Nephron (organoid): Measurements from ENCODE around the gene SNED1.

Experiments
- H3K27ac Mint-ChIP-seq, 3 experiments: 2 replicates each; pipeline ENCODE4 v1.8.0; 2020; ENCODE audit warnings: mixed read lengths in 3 of 3, mild to moderate bottlenecking in 2 of 3, moderate library complexity in 1 of 3
- H3K27me3 Mint-ChIP-seq: 2 replicates; pipeline ENCODE4 v1.8.0; 2021; ENCODE audit warnings: low read depth, mild to moderate bottlenecking, moderate library complexity, mixed read lengths
- H3K36me3 Mint-ChIP-seq: 2 replicates; pipeline ENCODE4 v1.8.0; 2020; ENCODE audit warnings: low read depth, mixed read lengths
- H3K4me1 Mint-ChIP-seq: 2 replicates; pipeline ENCODE4 v1.8.0; 2020; ENCODE audit warnings: mixed read lengths
- H3K4me3 Mint-ChIP-seq, 3 experiments: 2 replicates each; pipeline ENCODE4 v1.8.0; 2020; ENCODE audit warnings: mild to moderate bottlenecking in 3 of 3, mixed read lengths in 3 of 3, moderate library complexity in 2 of 3
- H3K9me3 Mint-ChIP-seq: 2 replicates; pipeline ENCODE4 v1.8.0; 2020; ENCODE audit warnings: mixed read lengths
- TF ChIP-seq, protein P1 (sequence below), 3 experiments: fragments of 200-600 bp; sonication (generic); IDR thresholded peaks; one replicate each; pipeline ENCODE4 v1.5.0; 2021; ENCODE audit warnings: antibody characterized with exemption in 3 of 3; ENCODE audit not compliant: unreplicated experiment in 3 of 3

The SNED1 gene

DNA sequence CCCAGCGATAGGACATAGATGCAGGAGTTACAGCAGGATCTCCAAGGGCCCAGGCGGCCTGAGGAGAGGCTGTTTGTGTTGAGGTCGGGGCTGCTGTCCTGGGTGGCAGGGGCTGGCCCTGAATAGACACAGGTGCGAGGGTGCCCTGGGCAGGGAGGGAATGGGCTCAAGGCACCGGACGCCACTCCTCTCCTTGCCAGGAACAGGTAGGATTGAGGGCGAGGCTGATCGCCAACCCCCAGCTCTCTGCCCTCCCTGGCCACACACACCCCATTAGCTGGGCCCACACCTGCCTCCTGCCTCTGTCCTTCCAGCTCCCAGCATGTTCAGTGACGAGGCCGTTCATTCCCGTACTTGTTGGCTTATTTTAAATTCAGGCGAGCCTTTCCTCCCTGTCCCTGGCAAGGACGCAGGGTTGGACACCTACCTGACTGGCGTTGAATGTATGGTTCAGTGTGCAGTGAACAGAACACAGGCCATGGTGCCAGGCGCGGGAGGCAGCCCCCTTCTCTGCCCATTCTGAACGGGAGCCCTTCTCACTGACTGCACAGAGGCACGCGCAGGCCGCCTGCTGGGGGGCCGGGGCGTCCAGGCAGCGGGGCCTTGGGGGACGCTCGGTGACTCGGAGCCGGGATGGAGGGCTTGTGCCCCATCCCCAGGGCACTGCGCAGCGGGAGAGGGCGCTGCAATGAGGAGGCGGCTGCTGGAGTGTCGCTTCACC, 41.3 kb upstream of the SNED1 start:
- TF ChIP-seq, protein P1, sequence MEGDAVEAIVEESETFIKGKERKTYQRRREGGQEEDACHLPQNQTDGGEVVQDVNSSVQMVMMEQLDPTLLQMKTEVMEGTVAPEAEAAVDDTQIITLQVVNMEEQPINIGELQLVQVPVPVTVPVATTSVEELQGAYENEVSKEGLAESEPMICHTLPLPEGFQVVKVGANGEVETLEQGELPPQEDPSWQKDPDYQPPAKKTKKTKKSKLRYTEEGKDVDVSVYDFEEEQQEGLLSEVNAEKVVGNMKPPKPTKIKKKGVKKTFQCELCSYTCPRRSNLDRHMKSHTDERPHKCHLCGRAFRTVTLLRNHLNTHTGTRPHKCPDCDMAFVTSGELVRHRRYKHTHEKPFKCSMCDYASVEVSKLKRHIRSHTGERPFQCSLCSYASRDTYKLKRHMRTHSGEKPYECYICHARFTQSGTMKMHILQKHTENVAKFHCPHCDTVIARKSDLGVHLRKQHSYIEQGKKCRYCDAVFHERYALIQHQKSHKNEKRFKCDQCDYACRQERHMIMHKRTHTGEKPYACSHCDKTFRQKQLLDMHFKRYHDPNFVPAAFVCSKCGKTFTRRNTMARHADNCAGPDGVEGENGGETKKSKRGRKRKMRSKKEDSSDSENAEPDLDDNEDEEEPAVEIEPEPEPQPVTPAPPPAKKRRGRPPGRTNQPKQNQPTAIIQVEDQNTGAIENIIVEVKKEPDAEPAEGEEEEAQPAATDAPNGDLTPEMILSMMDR (IDR thresholded peaks at IDR 0.05; ENCODE audit: unreplicated experiment in 3 of 3): no peak
- Mint-ChIP-seq H3K27ac (peak overlapping the region; percentile 52 to 91 (median 86)), H3K4me1 (peaks cover 35% of the 10 kb centered on the region), H3K9me3 (no peaks in the 10 kb centered on the region), H3K4me3 (no peak overlapping the region), H3K27me3 (peaks cover 24% of the 10 kb centered on the region), H3K36me3 (no peaks in the 10 kb centered on the region)

DNA sequence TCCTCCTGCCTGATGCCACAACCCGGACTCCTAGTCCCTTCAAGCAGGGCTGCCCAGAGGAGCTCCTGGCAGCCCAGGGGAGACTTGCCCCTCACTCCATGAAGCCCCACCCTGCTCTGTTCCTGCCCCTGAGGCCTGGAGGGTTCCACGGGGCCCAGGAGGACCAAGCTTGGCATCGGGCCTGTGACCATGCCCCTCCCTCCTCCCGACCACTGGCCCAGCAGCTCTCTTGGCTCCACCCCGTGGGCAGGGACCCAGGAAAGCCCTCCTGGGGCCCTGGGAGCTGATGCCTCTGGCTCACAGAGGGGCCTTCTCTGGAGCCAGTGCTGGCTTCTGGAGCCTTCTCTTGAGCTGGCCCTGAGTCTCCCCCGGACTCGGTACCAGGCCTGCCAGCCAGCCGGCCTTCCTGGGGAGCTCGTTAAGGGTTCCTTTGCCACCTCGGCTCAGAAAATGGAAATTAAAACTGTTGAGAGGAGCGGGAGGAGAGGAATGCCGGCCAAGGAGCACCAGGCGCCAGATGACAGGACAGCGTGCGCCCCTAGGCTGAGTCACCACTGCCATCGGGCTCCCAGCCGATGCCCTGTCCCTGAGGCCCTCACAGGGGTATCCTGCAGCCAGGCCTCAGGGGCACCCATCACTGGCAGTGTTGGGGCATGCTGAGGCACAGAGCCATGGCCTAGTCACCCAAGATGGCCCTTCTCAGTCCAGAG, 40.6 kb upstream of the SNED1 start:
- Mint-ChIP-seq H3K4me3 (no peak overlapping the region), H3K27me3 (peaks cover 24% of the 10 kb centered on the region), H3K36me3 (no peaks in the 10 kb centered on the region), H3K4me1 (peaks cover 35% of the 10 kb centered on the region), H3K9me3 (no peaks in the 10 kb centered on the region), H3K27ac (peak overlapping the region in 1 of 3 experiments; percentile 45)
- TF ChIP-seq, protein P1 (IDR thresholded peaks at IDR 0.05; ENCODE audit: unreplicated experiment in 3 of 3): no peak

DNA sequence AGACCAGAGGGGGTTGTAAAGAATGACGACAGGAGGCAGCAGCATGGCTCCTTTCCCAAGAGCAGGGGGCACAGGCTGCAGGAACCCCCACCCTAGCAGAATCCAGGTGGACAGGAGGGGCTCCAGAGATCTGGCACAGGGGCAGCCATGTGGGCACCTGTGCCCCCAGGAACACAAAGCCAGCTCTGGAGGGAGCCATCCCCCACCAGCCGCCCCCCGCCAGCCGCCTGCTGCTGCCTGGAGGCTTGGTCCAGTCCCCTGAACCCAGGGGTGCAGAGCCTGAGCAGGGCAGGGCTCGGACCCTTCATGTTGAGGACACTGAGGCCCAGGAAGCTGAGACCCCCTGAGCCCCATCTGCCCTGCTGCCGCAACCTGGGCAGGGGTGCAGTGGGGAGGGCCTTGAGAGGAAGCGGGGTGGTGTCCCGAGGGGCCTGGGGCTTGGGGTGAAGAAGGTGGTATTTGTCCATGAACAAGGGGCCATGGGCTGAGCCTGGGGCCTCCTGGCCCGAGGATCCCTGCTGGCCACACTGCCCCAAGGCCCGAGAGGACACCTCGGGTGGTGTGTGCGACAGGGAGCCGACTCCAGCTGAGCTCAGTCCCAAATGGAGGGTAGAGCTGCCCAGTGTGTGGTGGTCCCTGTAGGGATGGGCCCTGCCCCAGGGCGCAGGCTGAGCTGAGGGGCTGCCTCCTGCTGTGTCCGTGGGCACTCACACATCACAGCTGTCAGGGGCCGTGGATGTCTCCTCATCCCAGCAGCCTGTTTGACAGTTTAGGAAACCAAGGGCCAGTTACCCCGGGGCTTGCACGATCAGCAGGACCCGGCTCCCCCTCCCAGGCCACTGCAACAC, 39.8 kb upstream of the SNED1 start:
- Mint-ChIP-seq H3K9me3 (no peaks in the 10 kb centered on the region), H3K36me3 (no peaks in the 10 kb centered on the region), H3K27me3 (peaks cover 24% of the 10 kb centered on the region)

DNA sequence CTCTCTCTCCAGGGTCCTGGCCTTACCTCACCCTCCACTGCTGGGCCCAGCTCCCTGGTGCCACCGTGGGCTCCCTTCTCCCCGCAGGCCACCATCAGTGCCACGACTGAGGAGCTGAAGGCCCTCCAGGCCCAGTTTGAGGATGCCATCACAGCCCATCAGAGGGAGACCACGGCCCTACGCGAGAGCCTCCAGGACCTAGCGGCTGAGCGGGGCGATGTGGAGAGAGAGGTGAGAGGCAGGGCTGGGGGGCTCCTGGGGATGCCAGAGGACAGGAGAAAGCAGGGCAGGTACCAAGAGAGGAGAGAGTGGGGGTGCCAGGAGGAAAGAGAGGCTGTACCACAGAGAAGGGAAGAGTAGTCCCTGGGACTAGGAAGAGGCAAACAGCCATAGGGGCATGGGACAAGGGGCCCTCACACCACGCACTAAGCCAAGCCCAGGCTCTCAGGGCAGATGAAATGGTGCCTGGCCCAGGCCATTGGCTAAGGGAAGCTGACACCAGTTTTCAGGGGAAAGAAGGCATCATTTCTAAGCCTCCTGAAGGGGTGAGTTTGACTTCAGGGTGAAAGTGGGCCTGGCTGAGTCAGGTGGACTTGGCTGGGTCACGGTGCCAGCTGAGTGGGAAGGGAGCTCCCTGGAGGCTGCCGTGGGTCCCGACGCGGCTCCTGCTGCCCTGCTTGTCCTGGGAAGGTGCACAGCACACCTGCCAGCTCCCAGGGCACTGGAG, 39.0 kb upstream of the SNED1 start:
- H3K27me3 Mint-ChIP-seq: peaks cover 16% of the 10 kb centered on the region
- H3K4me3 Mint-ChIP-seq: no peak overlapping the region
- TF ChIP-seq, protein P1 (IDR thresholded peaks at IDR 0.05; ENCODE audit: unreplicated experiment in 3 of 3): no peak
- H3K9me3 Mint-ChIP-seq: no peaks in the 10 kb centered on the region
- H3K27ac Mint-ChIP-seq: peak overlapping the region in 2 of 3 experiments; percentile 58 to 83
- H3K4me1 Mint-ChIP-seq: peaks cover 25% of the 10 kb centered on the region
- no peaks in the 10 kb centered on the region for H3K36me3 Mint-ChIP-seq

More for the DNA sequence above, 39.8 kb upstream of the SNED1 start:
- Mint-ChIP-seq H3K4me3 (no peak overlapping the region), H3K27ac (peak overlapping the region in 1 of 3 experiments; percentile 45), H3K4me1 (peaks cover 33% of the 10 kb centered on the region)
- TF ChIP-seq, protein P1 (IDR thresholded peaks at IDR 0.05; ENCODE audit: unreplicated experiment in 3 of 3): no peak

DNA sequence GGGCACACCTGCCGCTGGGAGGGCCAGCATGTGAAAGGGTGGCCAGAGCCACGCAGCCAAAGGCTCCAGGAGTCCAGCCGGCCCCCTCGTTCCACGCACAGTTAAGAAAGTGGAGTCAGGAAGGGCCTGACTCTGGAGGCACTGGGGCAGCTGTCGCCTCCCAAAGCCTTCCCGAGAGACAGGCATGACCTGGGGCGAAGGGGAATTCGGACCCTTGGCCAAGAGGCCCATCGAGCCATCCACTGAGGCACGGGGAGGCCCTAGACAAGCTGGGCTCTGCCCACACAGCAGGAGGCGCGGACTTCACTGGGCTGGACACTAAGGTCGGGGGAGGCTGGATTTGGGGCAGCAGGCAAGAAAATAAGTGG, 38.5 kb upstream of the SNED1 start:
- H3K4me3 Mint-ChIP-seq: peak overlapping the region in 1 of 3 experiments; percentile 56
- no peak overlapping the region for H3K27ac Mint-ChIP-seq
- no peaks in the 10 kb centered on the region for H3K36me3 Mint-ChIP-seq
- H3K4me1 Mint-ChIP-seq: peaks cover 21% of the 10 kb centered on the region
- H3K9me3 Mint-ChIP-seq: no peaks in the 10 kb centered on the region
- TF ChIP-seq, protein P1 (IDR thresholded peaks at IDR 0.05; ENCODE audit: unreplicated experiment in 3 of 3): no peak
- H3K27me3 Mint-ChIP-seq: peaks cover 10% of the 10 kb centered on the region
